ENCODE data around the gene EPB41. TPM values are rescaled to one million over a fixed set of nuclear protein-coding genes. Genes with fewer than 3 reads are reported as not detected.

The EPB41 gene
- total RNA-seq, 3 donors from 2014 or later, result 45.8 to 82.2 (median 76.3) TPM

GRCh38 chr1:28986306-28986910 lies 72.0 kb downstream of the EPB41 start:
- H3K4me1 ChIP-seq (ENCODE audit: low read depth), result no peaks in the 10 kb centered on the region
- TF ChIP-seq CTCF (IDR thresholded peaks at IDR 0.05), result no peak
- no peaks in the 10 kb centered on the region for H3K9me3 ChIP-seq
- H3K4me3 ChIP-seq, result no peak overlapping the region
- H3K36me3 ChIP-seq (ENCODE audit: low read depth), result no peaks in the 10 kb centered on the region
- no peak for ATAC-seq
- DNase-seq, result no peak
- intact Hi-C loops (cut with DNase I, micrococcal nuclease), result no loop called here

GRCh38 chr1:29002792-29003191 lies 88.4 kb downstream of the EPB41 start:
- no peak for DNase-seq
- Histone ChIP-seq H3K4me1 (ENCODE audit: low read depth) (no peaks in the 10 kb centered on the region), H3K4me3 (no peak overlapping the region), H3K36me3 (ENCODE audit: low read depth) (no peaks in the 10 kb centered on the region), H3K9me3 (no peaks in the 10 kb centered on the region)
- intact Hi-C loops (cut with DNase I, micrococcal nuclease), result no loop called here
- no peak for TF ChIP-seq CTCF (IDR thresholded peaks at IDR 0.05)
- ATAC-seq, result no peak

GRCh38 chr1:29004288-29004687 lies 89.9 kb downstream of the EPB41 start:
- Histone ChIP-seq H3K36me3 (ENCODE audit: low read depth) (no peaks in the 10 kb centered on the region), H3K9me3 (no peaks in the 10 kb centered on the region), H3K4me1 (ENCODE audit: low read depth) (no peaks in the 10 kb centered on the region), H3K4me3 (no peak overlapping the region)
- DNase-seq (no peak), ATAC-seq (no peak)
- no peak for TF ChIP-seq CTCF (IDR thresholded peaks at IDR 0.05)
- intact Hi-C loops (cut with DNase I, micrococcal nuclease), result no loop called here

- no peak overlapping the region for H3K4me3 ChIP-seq
- no peaks in the 10 kb centered on the region for H3K36me3 ChIP-seq (ENCODE audit: low read depth)
- no peaks in the 10 kb centered on the region for H3K9me3 ChIP-seq
- intact Hi-C loops (cut with DNase I, micrococcal nuclease), result no loop called here
- TF ChIP-seq CTCF (IDR thresholded peaks at IDR 0.05), result no peak
- ATAC-seq, result peak; percentile 65
- no peaks in the 10 kb centered on the region for H3K4me1 ChIP-seq (ENCODE audit: low read depth)
- DNase-seq, result no peak
Observed at GRCh38 chr1:29004798-29005197, 90.4 kb downstream of the EPB41 start.

- intact Hi-C loops (cut with DNase I, micrococcal nuclease), result no loop called here
- no peak for TF ChIP-seq CTCF (IDR thresholded peaks at IDR 0.05)
- Histone ChIP-seq H3K36me3 (ENCODE audit: low read depth) (no peaks in the 10 kb centered on the region), H3K9me3 (no peaks in the 10 kb centered on the region), H3K4me1 (ENCODE audit: low read depth) (no peaks in the 10 kb centered on the region), H3K4me3 (no peak overlapping the region)
- no peak for DNase-seq
- ATAC-seq, result no peak
Observed at GRCh38 chr1:29011775-29012174, 97.4 kb downstream of the EPB41 start.

GRCh38 chr1:29017235-29017634 lies 102.9 kb downstream of the EPB41 start:
- no peak for TF ChIP-seq CTCF (IDR thresholded peaks at IDR 0.05)
- no peaks in the 10 kb centered on the region for H3K4me1 ChIP-seq (ENCODE audit: low read depth)
- no peaks in the 10 kb centered on the region for H3K9me3 ChIP-seq

More at GRCh38 chr1:29017235-29017634, 102.9 kb downstream of the EPB41 start:
- no peaks in the 10 kb centered on the region for H3K36me3 ChIP-seq (ENCODE audit: low read depth)
- DNase-seq (no peak), ATAC-seq (no peak)
- intact Hi-C loops (cut with DNase I, micrococcal nuclease), result no loop called here
- H3K4me3 ChIP-seq, result no peak overlapping the region

All from mucosa of descending colon (tissue), 3 donors.